COLO829 (cell line): ENCODE data around the gene TSPAN6.

Experiments
- DNase-seq: peaks from one replicate; pipeline ENCODE4 v3.0.0; 2012; ENCODE audit warnings: low spot score

TSPAN6 gene

GRCh38 chrX:100636321-100636991 is at the start of gene TSPAN6:
TSPAN6 (minus strand) TSS chrX:100636806; CDS start chrX:100636694, 112 bp downstream.
- peak; percentile 96 for DNase-seq

DNA sequence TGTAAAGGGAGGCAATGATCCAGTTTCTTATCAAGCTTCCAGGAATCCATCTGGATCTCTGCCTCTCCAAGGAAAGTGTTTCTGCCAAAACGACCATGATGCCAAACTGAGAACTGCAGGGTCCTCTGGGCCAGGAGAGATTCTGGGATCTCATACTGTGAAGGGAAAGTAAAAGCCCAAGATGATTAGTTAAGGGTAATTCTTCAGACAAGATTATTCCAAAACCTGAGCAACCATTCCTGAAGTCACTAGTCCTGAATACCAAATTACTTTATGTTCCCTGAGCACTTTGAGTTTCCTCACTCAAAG is 49.3 kb upstream of the TSPAN6 start:
- DNase-seq: no peak

DNA sequence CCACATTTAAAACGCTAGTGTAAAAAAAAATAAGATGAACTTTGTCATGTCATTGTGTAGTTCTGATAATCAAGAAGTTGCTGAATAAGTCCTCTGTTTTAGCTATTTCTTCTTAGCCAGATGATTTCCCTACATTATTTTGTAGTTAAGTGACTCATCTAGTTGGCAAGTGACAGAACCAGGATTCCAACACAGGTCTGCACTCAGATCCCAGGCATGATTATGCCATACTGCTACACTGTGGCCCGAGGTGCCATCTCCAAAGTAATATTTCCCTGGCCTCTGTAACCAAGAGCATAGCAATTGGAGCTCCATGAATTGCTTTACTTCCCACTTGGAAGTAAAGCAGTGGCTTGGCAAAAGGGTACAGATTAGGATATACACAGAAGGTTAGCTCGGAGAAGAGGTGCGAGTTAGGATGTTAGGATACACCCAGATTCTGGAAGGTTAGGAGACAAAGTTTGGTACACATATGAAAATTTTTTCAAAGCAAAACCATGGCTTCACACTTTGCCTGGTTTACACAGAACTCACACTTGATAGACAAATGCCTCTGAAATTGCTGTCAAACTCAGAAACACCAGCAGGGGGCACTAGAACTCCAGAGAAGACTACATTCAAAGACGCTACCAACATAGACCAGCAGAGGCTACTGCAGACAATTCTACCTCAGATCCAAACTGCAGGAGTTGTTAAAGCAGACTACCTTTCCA is 48.8 kb upstream of the TSPAN6 start:
- DNase-seq: peak; percentile 63

DNA sequence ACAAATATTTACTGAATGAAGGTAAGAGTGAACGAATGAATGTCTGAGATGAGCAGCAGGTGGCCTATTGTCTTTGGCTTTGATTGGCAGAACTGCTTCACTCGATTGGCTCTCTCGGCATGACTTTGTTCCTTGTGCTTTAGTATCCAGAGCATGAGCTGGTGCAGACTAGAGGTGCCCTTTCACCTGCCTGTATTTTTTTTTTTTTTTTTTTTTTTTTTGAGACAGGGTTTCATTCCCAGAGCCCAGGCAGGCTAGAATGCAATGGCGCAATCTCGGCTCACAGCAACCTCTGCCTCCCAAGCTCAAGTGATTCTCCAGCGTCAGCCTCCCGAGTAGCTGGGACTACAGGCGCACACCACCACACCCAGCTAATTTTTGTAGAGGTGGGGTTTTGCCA is 46.3 kb upstream of the TSPAN6 start:
- DNase-seq: no peak

- DNase-seq: no peak
Observed at GRCh38 chrX:100681599-100681998, 45.0 kb upstream of the TSPAN6 start.

DNA sequence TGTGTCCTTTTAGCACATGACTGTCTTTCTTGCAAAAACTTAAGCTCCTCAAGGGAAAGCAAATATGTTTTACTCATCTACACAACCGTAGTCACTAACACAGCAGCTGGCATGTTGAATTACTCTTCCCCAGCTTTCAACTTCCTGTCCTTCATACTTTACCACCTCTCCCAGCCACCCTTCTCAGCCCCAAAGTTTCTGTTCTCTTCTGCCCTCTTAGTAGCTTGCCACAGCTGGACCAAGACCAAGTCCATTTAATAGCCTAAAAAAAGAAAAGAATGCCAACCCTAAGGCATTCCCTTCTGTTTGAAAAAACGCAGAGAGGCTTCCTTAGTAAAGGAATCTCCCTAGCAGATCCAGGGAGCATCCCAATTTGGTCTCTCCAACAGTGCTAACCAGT is 44.1 kb upstream of the TSPAN6 start:
- no peak for DNase-seq

GRCh38 chrX:100677611-100678181 is 41.1 kb upstream of the TSPAN6 start:
- DNase-seq: no peak

- DNase-seq: no peak
Observed at GRCh38 chrX:100674705-100675104, 38.1 kb upstream of the TSPAN6 start.

GRCh38 chrX:100673397-100673953 is 36.9 kb upstream of the TSPAN6 start:
- DNase-seq: no peak

DNA sequence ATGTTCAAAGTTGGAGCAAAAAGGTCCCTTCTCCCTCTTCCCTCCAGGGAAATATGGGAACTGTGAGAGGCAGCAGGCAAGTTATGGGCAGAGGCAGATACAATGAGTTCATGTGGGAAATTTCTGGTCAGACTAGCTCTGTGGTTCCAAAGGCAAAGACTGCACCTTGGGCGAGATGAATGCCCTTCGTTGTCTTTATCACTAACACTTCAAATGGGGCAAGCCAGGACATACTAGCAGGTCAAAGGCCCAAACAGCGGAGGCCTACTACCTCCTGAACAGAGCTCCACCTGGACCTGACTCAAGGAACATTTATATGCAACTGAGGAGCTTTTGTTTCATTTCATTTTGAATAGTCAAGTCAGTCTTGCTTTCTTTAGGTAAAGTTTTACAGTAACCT is 36.4 kb upstream of the TSPAN6 start:
- DNase-seq: no peak

DNA sequence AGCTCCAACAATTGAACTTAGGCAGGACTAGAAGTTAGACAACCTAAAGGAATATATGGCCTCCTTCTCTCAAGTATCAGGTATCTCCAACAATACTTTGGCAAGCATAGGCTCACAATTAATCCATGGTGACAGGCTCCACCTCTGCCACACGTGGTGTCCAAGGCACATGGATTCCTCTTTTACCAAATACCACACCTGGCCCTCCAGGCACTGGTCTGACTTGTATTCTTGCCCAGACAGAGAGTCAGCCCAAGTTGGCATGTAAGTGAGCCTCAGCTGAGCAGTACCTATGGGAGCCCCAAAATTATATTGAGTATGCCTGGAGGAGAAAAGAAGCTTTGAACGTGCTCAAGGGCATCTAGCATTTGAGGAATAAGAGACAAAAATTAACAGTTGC is 27.0 kb upstream of the TSPAN6 start:
- no peak for DNase-seq

- DNase-seq: no peak
Observed at GRCh38 chrX:100662796-100663195, 26.2 kb upstream of the TSPAN6 start.

- no peak for DNase-seq
Observed at GRCh38 chrX:100662170-100662569, 25.6 kb upstream of the TSPAN6 start.

DNA sequence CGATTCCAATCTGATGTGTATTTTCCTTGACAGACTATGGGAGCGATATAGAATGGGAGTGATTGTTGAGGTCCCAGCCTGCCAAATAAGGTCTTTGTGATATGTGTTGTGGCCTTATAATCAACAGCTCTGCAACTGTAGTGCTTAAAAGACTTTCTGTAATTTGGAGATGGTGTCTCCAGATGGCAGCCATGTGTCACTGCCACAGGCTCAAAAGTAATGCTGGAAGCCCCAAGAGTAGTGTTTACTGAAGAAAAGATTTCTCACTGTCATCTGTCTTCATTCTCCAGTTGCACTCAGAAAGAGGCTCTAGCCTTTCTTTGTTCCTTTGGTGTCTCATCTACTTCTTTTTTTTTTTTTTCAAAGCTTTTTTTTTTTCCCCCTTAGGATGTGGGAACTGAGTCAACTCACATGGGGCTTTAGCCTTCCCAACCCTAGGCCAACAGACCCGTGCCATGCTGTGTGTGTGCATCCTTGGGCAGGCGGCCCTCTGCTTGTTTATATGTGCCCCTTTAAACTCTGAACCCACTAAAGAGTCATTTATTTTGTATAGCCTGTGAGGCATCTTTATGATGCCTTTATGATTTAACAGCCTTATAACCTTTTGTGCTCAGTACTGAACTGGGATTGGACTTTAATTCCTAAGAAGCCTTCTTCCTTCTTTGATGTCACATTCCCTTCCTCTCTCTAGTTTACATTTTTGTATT is 23.0 kb upstream of the TSPAN6 start:
- DNase-seq: no peak

DNA sequence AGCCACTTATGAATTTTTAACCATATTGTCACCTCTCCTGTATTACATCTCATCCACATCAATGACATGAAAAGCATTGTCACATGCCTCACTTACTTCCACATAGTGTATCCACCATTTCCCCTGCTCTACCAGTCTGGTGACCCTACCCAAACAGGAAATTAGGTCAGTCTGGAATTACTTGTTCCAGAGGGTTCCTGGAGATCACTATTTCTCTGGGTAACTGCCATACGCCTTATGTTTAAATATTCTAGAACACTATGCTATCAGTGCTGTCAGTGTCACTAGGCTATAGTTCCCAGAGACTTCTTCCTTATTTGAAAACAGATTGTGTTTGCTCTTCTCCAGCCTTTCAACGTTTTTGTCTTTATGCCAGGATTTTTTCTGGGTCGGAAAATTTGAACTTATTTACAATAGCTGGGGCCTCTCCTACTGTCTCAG is 22.4 kb upstream of the TSPAN6 start:
- no peak for DNase-seq

GRCh38 chrX:100654261-100654660 is 17.7 kb upstream of the TSPAN6 start:
- peak; percentile 14 for DNase-seq

- DNase-seq: no peak
Observed at GRCh38 chrX:100652266-100652665, 15.7 kb upstream of the TSPAN6 start.

- no peak for DNase-seq
Observed at GRCh38 chrX:100650841-100651240, 14.2 kb upstream of the TSPAN6 start.

GRCh38 chrX:100649550-100650356 is 13.1 kb upstream of the TSPAN6 start:
- no peak for DNase-seq

- no peak for DNase-seq
Observed at GRCh38 chrX:100648458-100649417, 12.1 kb upstream of the TSPAN6 start.

GRCh38 chrX:100647739-100648138 is 11.1 kb upstream of the TSPAN6 start:
- no peak for DNase-seq
